Chondrocyte (in vitro differentiated cells): Measurements from ENCODE around the gene CASP8. TPM values are rescaled to one million over a fixed set of nuclear protein-coding genes. Genes with fewer than 3 reads are reported as not detected.

Source experiments
- DNase-seq: peaks from one replicate; pipeline ENCODE4 v3.0.0; 2021; ENCODE audit warnings: mixed read lengths, low spot score
- H3K27ac Mint-ChIP-seq: one replicate; pipeline ENCODE4 v1.8.0; 2021; ENCODE audit warnings: mild to moderate bottlenecking, moderate library complexity, mixed read lengths; ENCODE audit not compliant: unreplicated experiment
- H3K27me3 Mint-ChIP-seq: 2 replicates; pipeline ENCODE4 v1.8.0; 2021; ENCODE audit warnings: low read depth, mixed read lengths
- H3K36me3 Mint-ChIP-seq: 2 replicates; pipeline ENCODE4 v1.8.0; 2021; ENCODE audit warnings: low read depth, mixed read lengths
- H3K4me1 Mint-ChIP-seq: 2 replicates; pipeline ENCODE4 v1.8.0; 2021; ENCODE audit warnings: low read depth, mild to moderate bottlenecking, mixed read lengths
- H3K4me3 Mint-ChIP-seq: one replicate; pipeline ENCODE4 v1.8.0; 2021; ENCODE audit warnings: mild to moderate bottlenecking, moderate library complexity, mixed read lengths; ENCODE audit not compliant: unreplicated experiment
- H3K9me3 Mint-ChIP-seq: 2 replicates; pipeline ENCODE4 v1.8.0; 2021; ENCODE audit warnings: low read depth, mixed read lengths
- total RNA-seq: library from RNA; stranded (reverse); gene quantifications from 3 replicates; pipeline ENCODE4 v1.2.1, GENCODE V29; 2021
- TF ChIP-seq, protein P1 (sequence below): fragments of 200-600 bp; sonication (generic); IDR thresholded peaks from 2 replicates; pipeline ENCODE4 v1.5.0; 2021; ENCODE audit warnings: antibody characterized with exemption, mild to moderate bottlenecking, moderate library complexity

The CASP8 gene
- total RNA-seq, 1 donor from 2014 or later: 4.0 TPM

DNA sequence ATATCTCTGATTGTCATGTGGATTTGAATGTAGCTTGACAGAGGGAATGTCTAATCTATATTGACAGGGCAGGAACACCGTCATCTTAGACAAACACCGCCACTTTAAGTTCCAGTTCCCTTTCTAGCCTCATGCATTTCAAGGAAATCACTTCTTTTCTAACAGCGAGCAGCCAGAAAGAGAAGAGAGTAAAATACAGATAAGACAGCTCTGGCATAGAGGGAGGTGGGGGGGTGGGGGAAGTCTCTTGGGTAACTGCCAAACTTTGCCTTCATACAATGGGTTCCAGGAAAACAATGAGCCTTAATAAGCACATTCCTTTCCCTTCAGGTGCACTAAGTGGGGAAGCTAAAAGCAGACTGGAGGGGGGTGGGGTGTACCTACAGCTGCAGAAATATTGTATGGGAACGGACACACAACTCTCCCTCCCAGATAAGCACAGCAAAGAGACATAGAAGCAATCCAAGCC is 40.2 kb upstream of the CASP8 start:
- Mint-ChIP-seq H3K27me3 (peaks cover 4% of the 10 kb centered on the region), H3K9me3 (no peaks in the 10 kb centered on the region), H3K27ac (no peak overlapping the region), H3K36me3 (no peaks in the 10 kb centered on the region), H3K4me1 (no peaks in the 10 kb centered on the region), H3K4me3 (no peak overlapping the region)
- DNase-seq: no peak
- TF ChIP-seq, protein P1, sequence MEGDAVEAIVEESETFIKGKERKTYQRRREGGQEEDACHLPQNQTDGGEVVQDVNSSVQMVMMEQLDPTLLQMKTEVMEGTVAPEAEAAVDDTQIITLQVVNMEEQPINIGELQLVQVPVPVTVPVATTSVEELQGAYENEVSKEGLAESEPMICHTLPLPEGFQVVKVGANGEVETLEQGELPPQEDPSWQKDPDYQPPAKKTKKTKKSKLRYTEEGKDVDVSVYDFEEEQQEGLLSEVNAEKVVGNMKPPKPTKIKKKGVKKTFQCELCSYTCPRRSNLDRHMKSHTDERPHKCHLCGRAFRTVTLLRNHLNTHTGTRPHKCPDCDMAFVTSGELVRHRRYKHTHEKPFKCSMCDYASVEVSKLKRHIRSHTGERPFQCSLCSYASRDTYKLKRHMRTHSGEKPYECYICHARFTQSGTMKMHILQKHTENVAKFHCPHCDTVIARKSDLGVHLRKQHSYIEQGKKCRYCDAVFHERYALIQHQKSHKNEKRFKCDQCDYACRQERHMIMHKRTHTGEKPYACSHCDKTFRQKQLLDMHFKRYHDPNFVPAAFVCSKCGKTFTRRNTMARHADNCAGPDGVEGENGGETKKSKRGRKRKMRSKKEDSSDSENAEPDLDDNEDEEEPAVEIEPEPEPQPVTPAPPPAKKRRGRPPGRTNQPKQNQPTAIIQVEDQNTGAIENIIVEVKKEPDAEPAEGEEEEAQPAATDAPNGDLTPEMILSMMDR: no peak

DNA sequence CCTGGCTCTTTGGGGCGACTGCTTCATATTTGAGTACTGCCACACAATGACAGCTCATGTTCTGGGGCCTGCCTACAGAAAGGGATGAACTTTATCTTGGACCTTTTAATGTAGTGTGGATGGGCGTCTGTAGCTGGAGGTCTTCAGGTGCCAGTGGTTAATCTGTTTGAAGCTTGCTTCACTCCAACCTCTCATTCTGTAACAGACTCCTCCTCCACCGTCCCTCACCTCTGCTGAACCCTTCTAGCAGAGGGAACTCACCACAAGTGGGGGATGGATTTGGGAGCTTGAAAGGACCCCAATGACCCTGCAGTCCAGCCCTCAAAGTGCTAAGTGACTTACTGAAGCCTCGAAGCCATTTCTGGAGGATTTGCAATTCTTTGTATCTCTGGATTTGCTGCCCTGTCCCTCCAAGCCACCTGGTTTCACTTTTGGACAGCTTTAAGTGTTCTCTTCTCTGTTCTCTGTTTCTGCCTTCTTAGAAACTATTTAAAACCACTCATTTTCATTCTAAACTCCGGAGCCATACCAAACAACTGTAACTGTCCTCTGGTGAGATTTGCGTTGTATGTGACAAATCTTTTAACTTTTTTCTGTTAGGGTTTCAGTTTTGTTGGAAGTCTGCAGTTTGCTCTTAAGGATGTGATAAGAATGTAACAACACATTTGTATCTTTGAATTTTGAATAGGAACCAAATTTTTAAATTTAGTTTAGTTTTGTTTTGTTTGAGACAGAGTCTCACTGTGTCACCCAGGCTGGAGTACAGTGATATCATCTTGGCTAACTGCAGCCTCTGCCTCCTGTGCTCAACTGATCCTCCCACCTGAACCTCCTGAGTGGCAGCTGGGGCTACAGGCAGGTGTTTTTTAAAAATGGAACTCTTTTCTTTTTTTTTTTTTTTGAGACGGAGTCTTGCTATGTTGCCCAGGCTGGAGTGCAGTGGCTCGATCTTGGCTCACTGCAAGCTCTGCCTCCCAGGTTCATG is 37.0 kb upstream of the CASP8 start:
- Mint-ChIP-seq H3K4me3 (no peak overlapping the region), H3K4me1 (no peaks in the 10 kb centered on the region), H3K9me3 (no peaks in the 10 kb centered on the region), H3K27ac (no peak overlapping the region), H3K27me3 (peaks cover 7% of the 10 kb centered on the region), H3K36me3 (no peaks in the 10 kb centered on the region)
- TF ChIP-seq, protein P1: no peak
- DNase-seq: no peak

DNA sequence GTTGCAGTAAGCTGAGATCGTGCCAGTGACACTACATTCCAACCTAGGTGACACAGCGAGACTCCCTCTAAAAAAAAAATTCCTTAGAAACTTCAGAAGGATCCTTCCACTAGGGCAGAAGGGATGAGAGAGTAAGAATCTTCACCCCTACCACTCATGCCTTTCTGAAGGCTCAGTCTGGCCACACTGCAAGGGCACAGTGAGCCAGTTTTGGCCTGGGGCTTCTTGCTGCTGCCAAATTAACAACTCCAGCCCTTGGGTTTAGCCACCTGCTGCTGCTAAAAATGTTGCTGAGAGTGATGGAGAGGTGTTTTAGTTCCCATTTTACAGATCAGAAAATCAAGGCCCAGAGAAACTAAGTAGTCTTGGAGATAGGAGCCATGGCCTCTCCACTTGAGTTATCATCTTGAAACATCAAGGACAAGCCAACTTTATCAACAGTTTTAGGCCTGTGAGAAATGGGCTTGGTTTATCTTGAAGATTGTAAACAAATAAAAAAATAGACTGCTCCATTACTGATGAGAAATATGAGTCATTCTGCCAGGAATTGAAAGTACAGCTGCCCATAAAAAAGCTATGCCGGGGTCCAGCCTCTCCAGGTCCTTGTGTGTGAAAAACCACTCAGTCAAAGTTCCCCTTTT is 31.9 kb upstream of the CASP8 start:
- Mint-ChIP-seq H3K4me1 (peaks cover 11% of the 10 kb centered on the region), H3K27me3 (peaks cover 7% of the 10 kb centered on the region), H3K27ac (no peak overlapping the region), H3K4me3 (no peak overlapping the region), H3K36me3 (no peaks in the 10 kb centered on the region), H3K9me3 (no peaks in the 10 kb centered on the region)
- no peak for DNase-seq
- TF ChIP-seq, protein P1: no peak

DNA sequence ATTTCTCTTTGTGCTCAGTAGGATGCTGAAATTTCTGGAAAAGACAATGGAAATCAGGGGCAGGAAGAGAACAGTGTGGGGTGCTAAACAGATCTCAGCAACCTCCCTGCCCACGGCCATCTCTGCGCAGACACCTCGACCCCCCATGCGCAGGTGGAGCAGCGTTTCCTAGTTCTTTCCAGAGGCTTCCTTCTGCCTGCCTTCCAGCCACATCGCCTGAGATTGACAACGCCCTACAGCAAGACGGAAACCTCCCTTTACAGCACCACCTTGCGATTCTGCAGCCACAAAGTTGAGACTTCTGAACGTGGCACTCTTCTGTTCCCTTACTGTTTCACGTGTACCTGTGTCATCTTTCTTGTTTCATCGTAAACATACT is 31.4 kb upstream of the CASP8 start:
- no peak overlapping the region for H3K4me3 Mint-ChIP-seq
- H3K4me1 Mint-ChIP-seq: peaks cover 11% of the 10 kb centered on the region
- H3K27ac Mint-ChIP-seq: no peak overlapping the region
- H3K27me3 Mint-ChIP-seq: peaks cover 7% of the 10 kb centered on the region
- DNase-seq: no peak
- TF ChIP-seq, protein P1: no peak
- no peaks in the 10 kb centered on the region for H3K36me3 Mint-ChIP-seq
- no peaks in the 10 kb centered on the region for H3K9me3 Mint-ChIP-seq

DNA sequence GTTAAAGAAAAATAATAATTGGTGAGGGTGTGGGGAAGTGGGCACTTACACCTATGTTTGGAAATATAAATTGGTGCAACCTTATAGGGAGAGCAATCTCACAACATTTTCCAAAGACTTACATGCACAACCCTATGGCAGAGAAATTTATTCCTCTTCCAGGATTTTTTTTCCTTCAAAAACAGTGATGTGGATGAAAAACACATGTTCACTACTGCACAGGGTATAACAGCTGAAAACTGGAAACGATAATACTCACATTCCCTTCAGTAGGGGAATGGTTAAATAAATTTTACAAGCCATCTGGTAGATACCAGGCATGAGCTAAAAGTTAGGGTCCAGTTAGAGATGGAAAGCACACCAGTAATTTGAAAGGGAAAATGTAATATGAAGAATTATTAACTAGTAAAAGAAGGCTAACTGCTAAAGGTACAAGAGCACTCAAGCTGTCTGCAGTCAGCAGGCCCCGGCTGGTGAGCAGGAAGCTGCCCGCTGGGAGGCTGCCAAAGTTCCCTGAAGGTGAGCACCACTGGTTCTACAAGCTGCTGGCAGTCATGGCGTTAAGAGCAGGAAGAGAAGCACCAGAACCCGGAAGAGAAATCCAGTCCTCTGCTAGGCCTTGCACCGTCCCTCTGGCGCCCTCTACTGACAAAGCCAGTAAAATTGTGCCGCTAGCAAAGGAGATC is 28.4 kb upstream of the CASP8 start:
- no peak for DNase-seq
- Mint-ChIP-seq H3K27ac (no peak overlapping the region), H3K36me3 (no peaks in the 10 kb centered on the region), H3K9me3 (no peaks in the 10 kb centered on the region), H3K4me3 (no peak overlapping the region), H3K27me3 (peaks cover 2% of the 10 kb centered on the region), H3K4me1 (peaks cover 20% of the 10 kb centered on the region)
- TF ChIP-seq, protein P1: peak; percentile 88
